ENCODE measurements around the gene TRIM2.
A peak's percentile ranks its signal among the peaks of the same experiment; 100 is the strongest.

Gene TRIM2

DNA sequence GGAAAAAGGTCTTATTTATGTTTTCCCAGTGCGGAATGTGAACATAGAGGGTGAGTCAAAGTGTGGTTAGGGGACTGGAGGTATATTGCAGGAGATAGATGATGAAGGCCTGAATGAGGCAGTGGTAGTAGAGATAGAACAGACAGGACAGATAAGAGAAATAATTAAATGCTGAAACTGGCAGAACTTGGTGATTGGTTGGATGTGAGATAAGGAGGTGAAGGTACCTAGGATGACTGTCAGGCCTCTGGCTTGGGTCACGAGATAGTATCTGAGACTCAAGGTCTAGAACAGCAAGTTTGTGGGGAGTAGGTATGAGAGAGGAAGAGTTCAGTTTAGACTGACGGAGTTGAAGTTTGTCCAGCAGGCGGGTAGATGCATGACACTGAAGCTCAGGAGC lies 143.8 kb downstream of the TRIM2 start:
- Histone ChIP-seq H3K9ac (peak overlapping the region; percentile 98), H3K27ac (peak overlapping the region; percentile 99), H3K27me3 (no peaks in the 10 kb centered on the region), H3K4me3 (peak overlapping the region; percentile 82), H3K36me3 (peaks cover 25% of the 10 kb centered on the region), H4K20me1 (no peaks in the 10 kb centered on the region), H3K4me2 (peak overlapping the region; percentile 90), H3K9me3 (no peaks in the 10 kb centered on the region), H3K4me1 (peaks cover 61% of the 10 kb centered on the region)
- no peak for TF ChIP-seq Cebpa-rat (IDR thresholded peaks at IDR 0.05)

DNA sequence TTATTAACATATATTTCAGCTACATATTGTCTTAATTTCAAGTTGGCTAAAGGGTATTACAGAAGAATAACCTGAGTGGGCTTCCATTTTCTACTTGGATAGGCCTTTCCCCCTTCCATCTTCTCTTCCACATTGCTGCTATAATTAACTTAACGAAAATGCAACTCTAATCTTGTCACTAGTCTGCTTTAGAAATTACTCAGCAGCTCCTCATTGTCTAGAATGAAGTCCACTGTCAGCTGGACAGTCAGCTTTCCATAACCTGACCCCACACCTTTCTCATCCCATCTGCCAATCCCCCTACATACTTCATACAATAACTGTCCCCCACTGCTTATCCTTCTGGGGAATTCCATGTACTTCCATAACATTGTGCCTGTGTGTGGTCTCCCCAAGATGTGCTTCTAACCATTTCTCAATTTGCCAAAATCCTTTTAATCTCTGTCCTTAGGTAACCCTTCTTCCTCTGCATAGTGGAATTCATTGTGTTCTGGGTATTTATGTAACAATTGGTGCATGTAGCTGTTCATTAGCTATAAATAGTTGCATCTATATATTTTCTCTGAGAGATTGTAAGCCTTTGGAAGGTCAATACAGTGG lies 145.1 kb downstream of the TRIM2 start:
- 0 out of 2 replicates have a peak overlapping the region, but pooled peaks have one; percentile 16 for H3K9ac ChIP-seq
- H3K27me3 ChIP-seq, result no peaks in the 10 kb centered on the region
- H3K9me3 ChIP-seq, result no peaks in the 10 kb centered on the region
- no peak for TF ChIP-seq Cebpa-rat (IDR thresholded peaks at IDR 0.05)
- peaks cover 52% of the 10 kb centered on the region for H3K4me1 ChIP-seq
- H3K36me3 ChIP-seq, result peaks cover 31% of the 10 kb centered on the region
- H3K27ac ChIP-seq, result peak overlapping the region; percentile 99
- no peak overlapping the region for H3K4me3 ChIP-seq
- peak overlapping the region; percentile 90 for H3K4me2 ChIP-seq
- H4K20me1 ChIP-seq, result no peaks in the 10 kb centered on the region

DNA sequence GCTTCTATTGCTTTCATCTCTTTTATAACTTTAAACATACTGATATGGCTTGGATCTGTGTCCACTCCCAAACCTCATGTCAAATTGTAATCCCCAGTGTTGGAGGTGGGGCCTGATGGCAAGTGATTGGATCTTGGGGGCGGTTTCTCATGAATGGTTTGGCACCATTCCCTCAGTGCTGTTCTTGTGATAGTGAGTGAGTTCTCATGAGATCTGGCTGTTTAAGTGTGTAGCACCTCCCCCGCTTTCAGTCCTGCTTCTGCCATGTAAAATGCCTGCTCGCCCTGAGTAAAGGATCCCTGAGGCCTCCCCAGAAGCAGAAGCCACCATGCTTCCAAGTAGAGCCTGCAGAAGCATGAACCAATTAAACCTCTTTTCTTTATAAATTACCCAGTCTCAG lies 157.9 kb downstream of the TRIM2 start:
- Histone ChIP-seq H3K27ac (no peak overlapping the region), H3K9me3 (peaks cover 23% of the 10 kb centered on the region), H3K27me3 (no peaks in the 10 kb centered on the region), H3K4me2 (peak overlapping the region; percentile 13; the same call in 1 of the 2 replicates), H3K9ac (no peak overlapping the region), H3K4me3 (no peak overlapping the region), H3K36me3 (peaks cover 92% of the 10 kb centered on the region), H4K20me1 (no peaks in the 10 kb centered on the region), H3K4me1 (peaks cover 10% of the 10 kb centered on the region)
- no peak for TF ChIP-seq Cebpa-rat (IDR thresholded peaks at IDR 0.05)

DNA sequence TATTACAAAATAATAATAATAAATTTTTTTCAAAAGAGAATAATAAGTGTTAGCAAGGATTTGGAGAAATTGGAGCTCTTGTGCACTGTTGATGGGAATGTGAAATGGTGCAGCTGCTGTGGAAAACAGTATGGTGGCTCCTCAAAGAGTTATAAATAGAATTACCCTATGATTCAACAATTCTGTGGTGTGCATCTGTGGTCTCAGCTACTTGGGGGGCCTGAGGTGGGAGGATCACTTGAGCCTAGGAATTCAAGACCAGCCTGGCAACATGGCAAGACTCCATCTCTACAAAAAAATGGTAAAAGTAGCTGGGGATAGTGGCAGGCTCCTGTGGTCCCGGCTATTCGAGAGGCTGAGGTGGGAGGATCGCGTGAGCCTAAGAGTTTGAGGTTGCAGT lies 159.8 kb downstream of the TRIM2 start:
- peaks cover 10% of the 10 kb centered on the region for H3K4me1 ChIP-seq
- no peaks in the 10 kb centered on the region for H4K20me1 ChIP-seq
- H3K4me3 ChIP-seq, result no peak overlapping the region
- H3K9ac ChIP-seq, result no peak overlapping the region
- H3K36me3 ChIP-seq, result peaks cover 94% of the 10 kb centered on the region
- H3K9me3 ChIP-seq, result peaks cover 29% of the 10 kb centered on the region
- no peak for TF ChIP-seq Cebpa-rat (IDR thresholded peaks at IDR 0.05)
- H3K27me3 ChIP-seq, result no peaks in the 10 kb centered on the region
- H3K27ac ChIP-seq, result no peak overlapping the region
- no peak overlapping the region for H3K4me2 ChIP-seq

DNA sequence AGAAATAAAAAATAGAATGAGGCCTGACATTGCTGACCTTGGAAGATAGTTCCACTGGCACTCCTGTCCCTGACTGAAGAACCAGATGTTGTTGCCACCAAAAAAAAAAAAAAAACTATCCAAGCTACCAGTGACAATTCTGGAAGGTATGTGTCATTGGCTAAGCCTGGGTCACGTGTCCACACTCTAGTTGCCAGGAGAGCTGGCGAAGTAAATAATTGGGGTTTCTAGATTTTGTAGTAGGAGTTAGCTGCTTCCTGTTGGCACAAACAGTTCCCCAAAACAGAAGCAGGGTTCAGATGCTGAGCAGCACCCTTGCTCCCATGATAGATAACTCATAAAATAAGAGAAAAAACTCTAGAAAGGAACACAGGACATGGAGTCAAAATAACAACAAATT lies 160.8 kb downstream of the TRIM2 start:
- no peaks in the 10 kb centered on the region for H3K27me3 ChIP-seq
- H3K9ac ChIP-seq, result no peak overlapping the region
- no peak for TF ChIP-seq Cebpa-rat (IDR thresholded peaks at IDR 0.05)
- no peak overlapping the region for H3K4me3 ChIP-seq
- peaks cover 35% of the 10 kb centered on the region for H3K9me3 ChIP-seq
- no peak overlapping the region for H3K4me2 ChIP-seq
- H3K27ac ChIP-seq, result no peak overlapping the region
- H4K20me1 ChIP-seq, result no peaks in the 10 kb centered on the region
- H3K4me1 ChIP-seq, result peaks cover 10% of the 10 kb centered on the region
- H3K36me3 ChIP-seq, result peaks cover 94% of the 10 kb centered on the region

DNA sequence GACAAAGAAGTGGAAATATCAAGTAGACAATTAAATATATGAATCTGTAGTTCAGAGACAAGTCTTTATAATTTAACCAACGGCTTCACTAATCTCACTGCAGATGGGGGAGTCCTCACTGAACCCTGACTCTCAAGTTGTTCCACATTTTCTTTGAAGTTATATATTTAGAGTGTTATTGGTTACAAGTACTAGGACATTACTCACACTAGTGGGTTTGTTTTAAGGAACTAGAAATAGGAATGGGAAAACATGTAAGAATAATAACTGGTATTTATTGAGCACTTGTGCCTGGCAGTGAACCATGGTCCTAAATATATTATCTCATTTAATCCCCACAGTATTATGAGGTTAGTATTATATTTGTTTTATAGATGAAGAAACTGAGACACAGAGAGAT lies 162.2 kb downstream of the TRIM2 start:
- no peak overlapping the region for H3K4me2 ChIP-seq
- H3K36me3 ChIP-seq, result peaks cover 97% of the 10 kb centered on the region
- TF ChIP-seq Cebpa-rat (IDR thresholded peaks at IDR 0.05), result no peak
- H3K4me3 ChIP-seq, result no peak overlapping the region
- H4K20me1 ChIP-seq, result no peaks in the 10 kb centered on the region
- H3K27ac ChIP-seq, result no peak overlapping the region
- no peaks in the 10 kb centered on the region for H3K27me3 ChIP-seq
- peaks cover 10% of the 10 kb centered on the region for H3K4me1 ChIP-seq
- H3K9ac ChIP-seq, result no peak overlapping the region
- peaks cover 50% of the 10 kb centered on the region for H3K9me3 ChIP-seq

DNA sequence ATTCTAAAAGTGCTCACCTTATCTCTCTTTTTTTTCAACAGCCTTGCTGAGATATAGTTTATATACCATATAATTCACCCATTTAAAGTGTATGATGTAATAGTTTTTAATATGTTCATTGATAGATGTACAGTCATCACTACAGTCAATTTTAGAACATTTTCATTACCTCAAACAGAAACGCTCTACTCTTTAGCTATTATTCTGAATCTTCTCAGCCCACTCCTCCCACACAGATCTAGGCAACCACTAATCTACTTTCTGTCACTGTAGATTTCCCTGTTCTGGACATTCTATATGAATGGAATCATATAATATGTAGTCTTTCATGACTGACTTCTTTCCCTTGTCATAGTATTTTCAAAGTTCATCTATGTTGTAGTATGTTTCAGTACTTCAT lies 162.8 kb downstream of the TRIM2 start:
- H3K4me1 ChIP-seq, result peaks cover 5% of the 10 kb centered on the region
- H3K27me3 ChIP-seq, result no peaks in the 10 kb centered on the region
- no peak overlapping the region for H3K27ac ChIP-seq
- H4K20me1 ChIP-seq, result no peaks in the 10 kb centered on the region
- no peak for TF ChIP-seq Cebpa-rat (IDR thresholded peaks at IDR 0.05)
- peaks cover 56% of the 10 kb centered on the region for H3K9me3 ChIP-seq
- no peak overlapping the region for H3K4me2 ChIP-seq
- no peak overlapping the region for H3K4me3 ChIP-seq
- no peak overlapping the region for H3K9ac ChIP-seq
- H3K36me3 ChIP-seq, result peaks cover 98% of the 10 kb centered on the region

DNA sequence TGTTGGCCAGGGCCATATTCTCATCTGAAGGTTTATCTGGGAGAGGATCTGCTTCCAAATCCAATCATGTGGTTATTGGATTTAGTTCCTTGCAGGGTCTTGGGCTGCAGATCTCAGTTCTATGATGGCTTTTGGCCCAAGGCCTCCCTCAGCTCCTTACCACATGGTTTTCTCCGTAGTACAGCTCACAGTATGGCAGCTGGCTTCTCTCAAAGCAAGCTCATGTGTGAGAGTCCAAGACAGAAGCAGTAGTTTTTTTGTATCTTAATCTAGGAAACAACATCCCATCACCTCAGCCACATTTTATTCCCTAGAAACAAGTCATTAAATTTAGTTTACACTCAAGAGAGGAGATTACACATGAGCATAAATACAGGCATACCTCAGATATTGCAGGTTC lies 164.8 kb downstream of the TRIM2 start:
- Histone ChIP-seq H3K4me1 (no peaks in the 10 kb centered on the region), H3K4me2 (no peak overlapping the region), H3K27ac (no peak overlapping the region), H3K27me3 (no peaks in the 10 kb centered on the region), H3K36me3 (peaks cover 96% of the 10 kb centered on the region), H3K9ac (no peak overlapping the region), H3K9me3 (peaks cover 64% of the 10 kb centered on the region), H4K20me1 (no peaks in the 10 kb centered on the region), H3K4me3 (no peak overlapping the region)
- no peak for TF ChIP-seq Cebpa-rat (IDR thresholded peaks at IDR 0.05)

DNA sequence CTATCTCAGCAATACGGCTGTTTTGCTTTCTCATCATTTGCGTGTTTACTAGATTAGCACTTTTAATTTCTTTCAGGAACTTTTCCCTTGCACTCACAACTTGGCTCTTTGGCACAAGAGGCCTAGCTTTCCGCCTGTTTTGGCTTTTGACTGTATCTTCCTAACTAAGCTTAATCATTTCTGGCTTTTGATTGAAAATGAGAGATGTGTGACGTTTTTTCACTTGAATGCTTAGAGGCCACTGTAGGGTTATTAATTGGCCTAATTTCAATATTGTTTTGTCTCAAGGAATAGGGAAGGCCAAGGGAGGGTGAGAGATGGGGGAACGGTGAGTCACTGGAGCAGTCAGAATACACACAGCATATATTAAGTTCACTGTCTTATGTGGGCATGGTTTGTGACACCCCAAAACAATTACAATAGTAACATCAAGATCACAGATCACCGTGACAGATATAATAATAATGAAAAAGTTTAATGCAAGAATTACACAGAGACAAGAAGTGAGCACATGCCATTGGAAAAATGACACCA lies 167.5 kb downstream of the TRIM2 start:
- Histone ChIP-seq H3K4me2 (no peak overlapping the region), H3K4me3 (no peak overlapping the region), H4K20me1 (no peaks in the 10 kb centered on the region), H3K27me3 (no peaks in the 10 kb centered on the region), H3K36me3 (peaks cover 76% of the 10 kb centered on the region), H3K9ac (no peak overlapping the region), H3K9me3 (peaks cover 49% of the 10 kb centered on the region), H3K27ac (no peak overlapping the region), H3K4me1 (no peaks in the 10 kb centered on the region)
- TF ChIP-seq Cebpa-rat (IDR thresholded peaks at IDR 0.05), result no peak

DNA sequence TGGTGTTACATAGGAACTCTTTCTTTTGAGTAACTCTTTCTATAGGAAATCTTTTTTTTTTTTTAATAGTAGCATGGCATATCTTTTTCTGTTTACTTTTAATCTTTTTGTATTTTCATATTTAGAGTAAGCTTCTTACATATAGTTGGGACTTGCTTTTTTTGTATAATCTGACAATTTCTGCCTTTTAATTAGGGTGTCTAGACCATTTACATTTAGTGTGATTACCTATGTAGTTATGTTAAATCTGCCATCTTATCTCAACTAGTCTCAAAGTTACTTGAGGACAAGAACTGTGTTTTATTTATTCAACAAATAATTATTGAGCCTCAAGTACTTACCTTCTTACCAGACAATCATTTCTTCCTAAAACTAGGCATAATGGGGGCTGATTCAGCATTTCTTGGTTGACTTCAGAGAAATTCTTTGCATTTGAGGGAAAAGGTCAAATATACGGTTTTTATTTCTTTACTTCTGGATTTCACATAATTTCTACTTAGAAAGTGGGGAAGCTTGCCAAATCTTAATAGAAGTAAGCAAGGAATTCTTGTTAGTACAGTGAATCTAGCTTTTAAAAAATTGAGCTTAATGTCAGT lies 168.8 kb downstream of the TRIM2 start:
- Histone ChIP-seq H3K9me3 (peaks cover 43% of the 10 kb centered on the region), H3K4me1 (no peaks in the 10 kb centered on the region), H3K27me3 (no peaks in the 10 kb centered on the region), H3K9ac (no peak overlapping the region), H3K4me3 (no peak overlapping the region), H3K36me3 (peaks cover 72% of the 10 kb centered on the region), H3K4me2 (no peak overlapping the region), H3K27ac (no peak overlapping the region), H4K20me1 (no peaks in the 10 kb centered on the region)
- no peak for TF ChIP-seq Cebpa-rat (IDR thresholded peaks at IDR 0.05)

All from BLaER1 (cell line).